Esophagus squamous epithelium (tissue), 5 donors: ENCODE results near the gene PSMD12. TPM values are rescaled to one million over a fixed set of nuclear protein-coding genes. Genes with fewer than 3 reads are reported as not detected.
"Not testable (repeated sequence)": the region's sequence is repeated elsewhere in the genome, so short reads cannot be mapped to it uniquely, and the experiment has no call there.

Experiments
- DNase-seq: peaks from one replicate; lab custom pipeline; 2025; lab: John Stamatoyannopoulos, UW
- H3K27ac ChIP-seq, 4 donors: fragments of 200-600 bp; sonication (generic); one replicate each; pipeline ENCODE4 v1.5.1; 2016 to 2019; ENCODE audit warnings: mild to moderate bottlenecking in 1 of 4
- H3K27me3 ChIP-seq, 4 donors: fragments of 200-600 bp; sonication (generic); 1 replicate in 3 of 4; 2 replicates in 1 of 4; pipeline versions ENCODE4 v1.5.1 to v1.6.0; 2017 to 2021; ENCODE audit warnings: antibody characterized with exemption in 1 of 4
- H3K36me3 ChIP-seq, 3 donors: fragments of 200-600 bp; sonication (generic); one replicate each; pipeline ENCODE4 v1.5.1; 2016 to 2019
- H3K4me1 ChIP-seq, 3 donors: fragments of 200-600 bp; sonication (generic); one replicate each; pipeline ENCODE4 v1.5.1; 2017 to 2019
- H3K4me3 ChIP-seq, 4 donors: fragments of 200-600 bp; sonication (generic); 1 replicate in 3 of 4; 2 replicates in 1 of 4; pipeline ENCODE4 v1.5.1; 2016 to 2019; ENCODE audit warnings: mild to moderate bottlenecking in 2 of 4, moderate library complexity in 1 of 4
- H3K9me3 ChIP-seq, 3 donors: fragments of 200-600 bp; sonication (generic); one replicate each; pipeline ENCODE4 v1.5.1; 2016 to 2019
- POLR2A ChIP-seq, 4 donors: fragments of 450-650 bp; IDR thresholded peaks; one replicate each; pipeline ENCODE4 v1.6.1; 2017; ENCODE audit warnings: antibody characterized with exemption in 4 of 4, mild to moderate bottlenecking in 4 of 4, moderate library complexity in 3 of 4
- WGBS, 2 donors: methylation state at CpG; one replicate each; pipeline ENCODE4 v1.1.5; 2018; 5-methylcytosine and 5-hydroxymethylcytosine counted together
- intact Hi-C: fragments of 100-400 bp; cut with DNase I; formaldehyde crosslinking; loops from one replicate; pipeline ENCODE4 v1.15.0; 2022
- total RNA-seq, 4 donors: library from RNA; depleted of rRNA; stranded (reverse); fragments of >200 nt; gene quantifications; one replicate each; pipeline ENCODE4 v1.1.0, GENCODE V29; 2016
- TF ChIP-seq, protein P1 (sequence below), 6 experiments: fragments of 450-650 bp in 4 of 6; fragments of 200-600 bp in 2 of 6; sonication (generic) in 2 of 6; IDR thresholded peaks; one replicate each; pipeline ENCODE4 v1.5.1; 2016 to 2019; ENCODE audit warnings: antibody characterized with exemption in 6 of 6, mild to moderate bottlenecking in 4 of 6, moderate library complexity in 4 of 6
- donor health status: DM: yes; HTN: yes; CAD: no.

Gene PSMD12
- total RNA-seq, 4 donors from 2014 or later: 15.9 to 38.1 (median 25.8) TPM

DNA sequence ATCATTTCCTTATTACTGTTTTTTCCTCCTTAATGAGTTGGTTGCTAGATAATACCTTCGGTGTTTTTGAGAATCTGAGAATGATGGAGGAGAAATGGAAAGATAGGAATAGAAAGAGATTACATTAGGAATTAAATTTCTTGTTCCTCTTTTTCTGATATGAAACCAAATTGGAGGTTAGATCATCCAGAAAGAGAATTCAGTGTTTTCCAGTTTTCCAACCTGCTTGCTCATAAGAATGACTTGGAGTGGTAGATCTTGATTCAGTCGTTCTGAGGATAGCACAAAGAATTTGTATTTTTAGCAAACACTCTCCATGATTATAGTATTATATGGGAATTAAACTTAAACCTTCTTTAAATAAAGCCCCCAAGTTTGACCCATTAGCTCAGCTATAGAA, 46.6 kb upstream of the PSMD12 start:
- Histone ChIP-seq H3K27ac (no peak overlapping the region), H3K27me3 (no peaks in the 10 kb centered on the region), H3K36me3 (no peaks in the 10 kb centered on the region), H3K4me1 (peaks cover 0 to 24% (median 3%) of the 10 kb centered on the region in 3 donors), H3K9me3 (no peaks in the 10 kb centered on the region), H3K4me3 (no peak overlapping the region)
- TF ChIP-seq, protein P1, sequence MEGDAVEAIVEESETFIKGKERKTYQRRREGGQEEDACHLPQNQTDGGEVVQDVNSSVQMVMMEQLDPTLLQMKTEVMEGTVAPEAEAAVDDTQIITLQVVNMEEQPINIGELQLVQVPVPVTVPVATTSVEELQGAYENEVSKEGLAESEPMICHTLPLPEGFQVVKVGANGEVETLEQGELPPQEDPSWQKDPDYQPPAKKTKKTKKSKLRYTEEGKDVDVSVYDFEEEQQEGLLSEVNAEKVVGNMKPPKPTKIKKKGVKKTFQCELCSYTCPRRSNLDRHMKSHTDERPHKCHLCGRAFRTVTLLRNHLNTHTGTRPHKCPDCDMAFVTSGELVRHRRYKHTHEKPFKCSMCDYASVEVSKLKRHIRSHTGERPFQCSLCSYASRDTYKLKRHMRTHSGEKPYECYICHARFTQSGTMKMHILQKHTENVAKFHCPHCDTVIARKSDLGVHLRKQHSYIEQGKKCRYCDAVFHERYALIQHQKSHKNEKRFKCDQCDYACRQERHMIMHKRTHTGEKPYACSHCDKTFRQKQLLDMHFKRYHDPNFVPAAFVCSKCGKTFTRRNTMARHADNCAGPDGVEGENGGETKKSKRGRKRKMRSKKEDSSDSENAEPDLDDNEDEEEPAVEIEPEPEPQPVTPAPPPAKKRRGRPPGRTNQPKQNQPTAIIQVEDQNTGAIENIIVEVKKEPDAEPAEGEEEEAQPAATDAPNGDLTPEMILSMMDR (IDR thresholded peaks at IDR 0.05): no peak
- no peak for TF ChIP-seq POLR2A (IDR thresholded peaks at IDR 0.05)
- 51 to 64% methylated on average over 2 of the region's 2 CpGs for WGBS, 2 donors
- intact Hi-C loops: no loop called here
- DNase-seq: no peak

DNA sequence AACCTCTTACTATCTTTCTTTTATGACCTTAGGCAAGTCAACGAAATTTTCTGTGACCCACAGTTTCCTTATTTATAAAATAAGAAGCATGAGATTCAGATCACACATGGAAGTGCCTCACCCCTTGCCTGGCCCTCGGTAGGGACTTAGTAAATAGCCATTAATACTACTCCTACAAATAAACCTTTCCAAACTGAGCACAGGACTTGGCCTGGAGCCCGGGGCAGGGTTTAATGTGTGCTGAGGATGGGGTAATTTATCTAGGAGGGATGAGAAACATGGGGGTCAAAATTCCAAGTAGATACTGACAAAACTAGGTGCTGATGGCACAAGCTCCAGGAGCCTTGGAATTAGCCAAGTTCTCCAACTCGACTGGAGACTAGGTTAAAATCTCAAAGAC, 45.7 kb upstream of the PSMD12 start:
- WGBS, 2 donors: 57 to 62% methylated on average over 4 of the region's 4 CpGs
- Histone ChIP-seq H3K4me3 (no peak overlapping the region), H3K4me1 (peaks cover 0 to 24% (median 3%) of the 10 kb centered on the region in 3 donors), H3K27me3 (no peaks in the 10 kb centered on the region), H3K9me3 (no peaks in the 10 kb centered on the region), H3K36me3 (no peaks in the 10 kb centered on the region), H3K27ac (no peak overlapping the region)
- TF ChIP-seq, protein P1 (IDR thresholded peaks at IDR 0.05): no peak
- TF ChIP-seq POLR2A (IDR thresholded peaks at IDR 0.05): no peak
- intact Hi-C loops: no loop called here
- no peak for DNase-seq

DNA sequence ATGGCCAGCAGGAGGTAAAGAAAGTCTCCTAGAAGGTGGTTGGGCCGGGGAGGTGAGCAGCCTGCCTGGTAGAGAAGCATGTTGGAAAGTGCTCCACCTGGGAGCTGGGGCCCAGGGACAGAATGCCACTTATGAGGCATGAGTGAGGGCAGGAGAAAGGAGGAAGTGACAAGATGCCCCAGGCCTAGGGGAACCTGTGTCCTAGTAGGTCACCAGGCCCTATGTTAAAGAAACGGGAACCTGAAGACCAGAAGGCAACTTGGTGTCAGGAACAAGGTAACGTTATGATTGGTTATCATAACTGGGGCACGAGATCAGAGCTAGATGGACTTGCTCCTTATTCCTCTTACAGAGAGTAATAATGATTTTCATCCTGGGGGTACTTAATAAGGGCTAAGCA, 45.0 kb upstream of the PSMD12 start:
- H3K36me3 ChIP-seq: no peaks in the 10 kb centered on the region
- intact Hi-C loops: no loop called here
- H3K27ac ChIP-seq: no peak overlapping the region
- WGBS, 2 donors: 86 to 89% methylated on average over 4 of the region's 4 CpGs
- H3K4me3 ChIP-seq: no peak overlapping the region
- H3K27me3 ChIP-seq: no peaks in the 10 kb centered on the region
- no peak for DNase-seq
- H3K4me1 ChIP-seq: peaks cover 0 to 24% (median 3%) of the 10 kb centered on the region in 3 donors
- no peaks in the 10 kb centered on the region for H3K9me3 ChIP-seq
- TF ChIP-seq POLR2A (IDR thresholded peaks at IDR 0.05): no peak
- TF ChIP-seq, protein P1 (IDR thresholded peaks at IDR 0.05): no peak

DNA sequence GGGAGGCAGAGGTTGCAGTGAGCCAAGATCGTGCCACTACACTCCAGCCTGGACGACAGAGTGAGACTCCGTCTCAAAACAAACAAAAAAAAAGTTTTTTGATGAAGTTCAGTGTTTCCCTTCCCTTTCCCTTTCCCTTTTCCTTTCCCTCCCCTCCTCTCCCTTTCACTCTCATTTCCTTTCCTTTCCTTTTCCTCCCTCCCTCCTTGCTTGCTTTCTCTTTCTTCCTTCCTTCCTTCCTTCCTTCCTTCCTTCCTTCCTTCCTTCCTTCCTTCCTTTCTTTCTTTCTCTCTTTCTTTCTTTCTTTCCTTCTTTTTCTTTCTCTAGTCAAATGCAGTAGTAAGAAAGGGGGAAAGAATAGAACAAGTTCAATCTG, 42.1 kb upstream of the PSMD12 start:
- intact Hi-C loops, H3K36me3 ChIP-seq, H3K4me3 ChIP-seq, DNase-seq, H3K27me3 ChIP-seq, H3K27ac ChIP-seq, H3K9me3 ChIP-seq: not testable (repeated sequence)
- peaks cover 0 to 22% (median 3%) of the 10 kb centered on the region in 3 donors for H3K4me1 ChIP-seq
- WGBS, 2 donors: 42 to 85% methylated on average over 3 of the region's 3 CpGs

DNA sequence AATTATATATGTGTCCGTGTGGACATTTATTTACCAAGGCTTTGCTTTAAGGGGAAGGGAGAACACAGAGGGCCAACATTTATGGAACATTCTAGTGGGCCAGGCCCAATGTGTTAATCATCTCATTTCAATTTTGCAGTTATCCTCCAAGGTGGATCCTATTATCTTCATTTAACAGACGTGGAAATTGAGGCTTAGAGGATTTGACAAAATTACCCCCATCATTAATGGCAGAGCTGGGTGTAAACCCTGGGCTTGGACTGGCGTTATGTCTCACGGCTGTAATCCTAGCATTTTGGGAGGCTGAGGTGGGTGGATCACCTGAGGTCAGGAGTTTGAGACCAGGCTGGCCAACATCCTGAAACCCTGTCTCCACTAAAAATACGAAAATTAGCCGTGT, 37.1 kb upstream of the PSMD12 start:
- Histone ChIP-seq H3K36me3 (no peaks in the 10 kb centered on the region), H3K27me3 (no peaks in the 10 kb centered on the region), H3K27ac (no peak overlapping the region), H3K4me3 (no peak overlapping the region), H3K4me1 (peaks cover 0 to 8% (median 4%) of the 10 kb centered on the region in 3 donors), H3K9me3 (no peaks in the 10 kb centered on the region)
- no peak for DNase-seq
- no peak for TF ChIP-seq POLR2A (IDR thresholded peaks at IDR 0.05)
- TF ChIP-seq, protein P1 (IDR thresholded peaks at IDR 0.05): no peak
- intact Hi-C loops: no loop called here
- WGBS, 2 donors: 92 to 96% methylated on average over 4 to 5 of the region's 6 CpGs

DNA sequence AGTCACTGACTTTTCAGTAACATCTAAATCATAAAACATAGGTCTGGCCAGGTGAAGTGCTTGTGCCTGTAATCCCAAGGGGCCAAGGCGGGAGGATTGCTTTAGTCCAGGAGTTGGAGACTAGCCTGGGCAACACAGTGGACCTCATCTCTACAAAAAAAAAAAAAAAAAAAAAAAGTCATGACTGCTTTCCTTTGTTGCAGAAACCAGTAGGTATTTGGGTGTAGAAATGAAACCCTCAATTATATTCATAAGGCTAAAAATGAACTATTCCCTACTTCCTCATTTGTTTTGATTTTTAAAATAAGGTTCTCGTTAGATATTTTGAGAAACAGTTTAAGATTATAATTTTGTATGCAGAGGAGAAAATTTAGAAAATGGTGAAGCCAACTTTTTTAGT, 36.7 kb upstream of the PSMD12 start:
- Histone ChIP-seq H3K27me3 (no peaks in the 10 kb centered on the region), H3K4me1 (peaks cover 0 to 8% (median 4%) of the 10 kb centered on the region in 3 donors), H3K9me3 (no peaks in the 10 kb centered on the region), H3K36me3 (no peaks in the 10 kb centered on the region), H3K27ac (no peak overlapping the region), H3K4me3 (no peak overlapping the region)
- no peak for DNase-seq
- WGBS, 2 donors: 84 to 86% methylated on average over 1 to 2 of the region's 2 CpGs
- no peak for TF ChIP-seq POLR2A (IDR thresholded peaks at IDR 0.05)
- TF ChIP-seq, protein P1 (IDR thresholded peaks at IDR 0.05): no peak
- intact Hi-C loops: no loop called here
